ENCODE results near the gene ZC2HC1B. TPM values are rescaled to one million over a fixed set of nuclear protein-coding genes. Genes with fewer than 3 reads are reported as not detected.

ZC2HC1B gene
- total and polyA plus RNA-seq, 9 of the 15 experiments (the other 6 are each of a cell fraction or from before 2014, with no cell fraction given): not detected

DNA sequence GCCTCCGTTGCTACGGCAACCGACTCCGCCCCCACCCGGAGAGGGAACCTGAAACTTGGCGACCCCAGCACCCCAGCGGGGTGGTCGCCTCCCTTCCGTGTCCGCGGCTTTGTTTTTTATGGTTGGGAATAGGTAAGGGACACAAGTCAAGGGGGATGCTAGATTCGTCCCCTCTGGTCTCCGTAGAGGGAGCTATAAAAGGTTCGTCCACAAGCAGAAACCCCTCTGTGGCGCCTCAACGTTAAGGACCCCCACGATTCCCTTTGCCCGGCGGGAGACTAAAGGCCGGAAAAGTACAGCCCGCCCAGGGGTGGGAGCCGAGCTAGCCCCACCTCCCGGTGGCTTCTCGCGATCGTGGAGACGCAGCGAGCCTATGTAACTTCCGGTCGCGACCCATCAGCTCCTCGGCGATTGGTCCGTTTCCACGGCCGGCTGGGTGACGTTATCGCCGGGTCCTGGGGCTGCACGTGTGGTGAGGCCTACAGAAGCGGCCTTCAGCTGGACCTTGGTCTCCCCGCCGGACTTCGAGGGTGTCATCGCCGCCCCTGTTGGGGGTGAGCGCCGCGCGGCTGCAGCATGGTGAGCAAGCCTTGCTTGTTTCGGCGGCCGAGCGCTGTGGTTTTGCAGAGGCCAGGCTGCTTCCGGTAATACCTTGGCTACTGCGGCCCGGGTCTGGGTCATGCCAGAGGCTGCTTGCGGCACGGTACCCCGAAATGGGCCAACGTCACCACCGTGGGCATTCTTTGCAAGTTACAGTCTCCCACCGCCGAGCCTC is 21.2 kb upstream of the ZC2HC1B start, which contains the start of gene LTV1 (continued):
- peak; percentile 15 for TF ChIP-seq HDAC3 (IDR thresholded peaks at IDR 0.05; ENCODE audit: borderline replicate concordance, partially characterized antibody)
- peak; percentile 96 for TF ChIP-seq GABPB1 (CRISPR knock-in tag; IDR thresholded peaks at IDR 0.05)
- 0 out of 2 replicates have a peak, but pooled peaks have one; percentile 74 for TF ChIP-seq PHB (CRISPR knock-in tag; IDR thresholded peaks at IDR 0.05)
- TF ChIP-seq DACH1 (IDR thresholded peaks at IDR 0.05; ENCODE audit: partially characterized antibody): peak; percentile 30
- TF ChIP-seq, protein P1, sequence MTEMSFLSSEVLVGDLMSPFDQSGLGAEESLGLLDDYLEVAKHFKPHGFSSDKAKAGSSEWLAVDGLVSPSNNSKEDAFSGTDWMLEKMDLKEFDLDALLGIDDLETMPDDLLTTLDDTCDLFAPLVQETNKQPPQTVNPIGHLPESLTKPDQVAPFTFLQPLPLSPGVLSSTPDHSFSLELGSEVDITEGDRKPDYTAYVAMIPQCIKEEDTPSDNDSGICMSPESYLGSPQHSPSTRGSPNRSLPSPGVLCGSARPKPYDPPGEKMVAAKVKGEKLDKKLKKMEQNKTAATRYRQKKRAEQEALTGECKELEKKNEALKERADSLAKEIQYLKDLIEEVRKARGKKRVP (CRISPR knock-in tag; IDR thresholded peaks at IDR 0.05): 0 out of 2 replicates have a peak, but pooled peaks have one; percentile 8
- peak; percentile 61 for TF ChIP-seq ZNF263 (CRISPR knock-in tag; IDR thresholded peaks at IDR 0.05; ENCODE audit: borderline replicate concordance)
- TF ChIP-seq GTF2E2 (tag; IDR thresholded peaks at IDR 0.05): no peak
- peak; percentile 77; the same call in 1 of the 2 replicates for TF ChIP-seq NR3C1 (CRISPR knock-in tag; IDR thresholded peaks at IDR 0.05)
- TF ChIP-seq, protein P2, sequence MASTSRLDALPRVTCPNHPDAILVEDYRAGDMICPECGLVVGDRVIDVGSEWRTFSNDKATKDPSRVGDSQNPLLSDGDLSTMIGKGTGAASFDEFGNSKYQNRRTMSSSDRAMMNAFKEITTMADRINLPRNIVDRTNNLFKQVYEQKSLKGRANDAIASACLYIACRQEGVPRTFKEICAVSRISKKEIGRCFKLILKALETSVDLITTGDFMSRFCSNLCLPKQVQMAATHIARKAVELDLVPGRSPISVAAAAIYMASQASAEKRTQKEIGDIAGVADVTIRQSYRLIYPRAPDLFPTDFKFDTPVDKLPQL (IDR thresholded peaks at IDR 0.05; ENCODE audit: extremely low read depth, insufficient read length): peak; percentile 43
- TF ChIP-seq, protein P3, sequence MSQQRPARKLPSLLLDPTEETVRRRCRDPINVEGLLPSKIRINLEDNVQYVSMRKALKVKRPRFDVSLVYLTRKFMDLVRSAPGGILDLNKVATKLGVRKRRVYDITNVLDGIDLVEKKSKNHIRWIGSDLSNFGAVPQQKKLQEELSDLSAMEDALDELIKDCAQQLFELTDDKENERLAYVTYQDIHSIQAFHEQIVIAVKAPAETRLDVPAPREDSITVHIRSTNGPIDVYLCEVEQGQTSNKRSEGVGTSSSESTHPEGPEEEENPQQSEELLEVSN (IDR thresholded peaks at IDR 0.05; ENCODE audit: borderline replicate concordance in 1 of 2, extremely low read depth in 1 of 2, insufficient read depth in 1 of 2, insufficient read length in 1 of 2, low read depth in 1 of 2, low read length in 1 of 2, poor library complexity in 1 of 2, severe bottlenecking in 1 of 2): peak; percentile 86 to 94
- peak; percentile 57; the same call in 1 of the 2 replicates for TF ChIP-seq NR1H2 (CRISPR knock-in tag; IDR thresholded peaks at IDR 0.05)
- TF ChIP-seq, protein P4, sequence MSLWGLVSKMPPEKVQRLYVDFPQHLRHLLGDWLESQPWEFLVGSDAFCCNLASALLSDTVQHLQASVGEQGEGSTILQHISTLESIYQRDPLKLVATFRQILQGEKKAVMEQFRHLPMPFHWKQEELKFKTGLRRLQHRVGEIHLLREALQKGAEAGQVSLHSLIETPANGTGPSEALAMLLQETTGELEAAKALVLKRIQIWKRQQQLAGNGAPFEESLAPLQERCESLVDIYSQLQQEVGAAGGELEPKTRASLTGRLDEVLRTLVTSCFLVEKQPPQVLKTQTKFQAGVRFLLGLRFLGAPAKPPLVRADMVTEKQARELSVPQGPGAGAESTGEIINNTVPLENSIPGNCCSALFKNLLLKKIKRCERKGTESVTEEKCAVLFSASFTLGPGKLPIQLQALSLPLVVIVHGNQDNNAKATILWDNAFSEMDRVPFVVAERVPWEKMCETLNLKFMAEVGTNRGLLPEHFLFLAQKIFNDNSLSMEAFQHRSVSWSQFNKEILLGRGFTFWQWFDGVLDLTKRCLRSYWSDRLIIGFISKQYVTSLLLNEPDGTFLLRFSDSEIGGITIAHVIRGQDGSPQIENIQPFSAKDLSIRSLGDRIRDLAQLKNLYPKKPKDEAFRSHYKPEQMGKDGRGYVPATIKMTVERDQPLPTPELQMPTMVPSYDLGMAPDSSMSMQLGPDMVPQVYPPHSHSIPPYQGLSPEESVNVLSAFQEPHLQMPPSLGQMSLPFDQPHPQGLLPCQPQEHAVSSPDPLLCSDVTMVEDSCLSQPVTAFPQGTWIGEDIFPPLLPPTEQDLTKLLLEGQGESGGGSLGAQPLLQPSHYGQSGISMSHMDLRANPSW (CRISPR knock-in tag; IDR thresholded peaks at IDR 0.05): peak; percentile 23; the same call in 1 of the 2 replicates
- TF ChIP-seq ZNF766 (CRISPR knock-in tag; conservative IDR thresholded peaks at IDR 0.05): no peak
- no peak for TF ChIP-seq MED1 (CRISPR knock-in tag; IDR thresholded peaks at IDR 0.05; ENCODE audit: borderline replicate concordance)
- TF ChIP-seq, protein P5, sequence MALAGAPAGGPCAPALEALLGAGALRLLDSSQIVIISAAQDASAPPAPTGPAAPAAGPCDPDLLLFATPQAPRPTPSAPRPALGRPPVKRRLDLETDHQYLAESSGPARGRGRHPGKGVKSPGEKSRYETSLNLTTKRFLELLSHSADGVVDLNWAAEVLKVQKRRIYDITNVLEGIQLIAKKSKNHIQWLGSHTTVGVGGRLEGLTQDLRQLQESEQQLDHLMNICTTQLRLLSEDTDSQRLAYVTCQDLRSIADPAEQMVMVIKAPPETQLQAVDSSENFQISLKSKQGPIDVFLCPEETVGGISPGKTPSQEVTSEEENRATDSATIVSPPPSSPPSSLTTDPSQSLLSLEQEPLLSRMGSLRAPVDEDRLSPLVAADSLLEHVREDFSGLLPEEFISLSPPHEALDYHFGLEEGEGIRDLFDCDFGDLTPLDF (CRISPR knock-in tag; IDR thresholded peaks at IDR 0.05): peak; percentile 92
- peak; percentile 76 for TF ChIP-seq SMAD1 (IDR thresholded peaks at IDR 0.05; ENCODE audit: low read depth, low read length, partially characterized antibody)
- peak; percentile 45 for TF ChIP-seq ELF4 (CRISPR knock-in tag; IDR thresholded peaks at IDR 0.05)
- peak; percentile 88 for TF ChIP-seq ELF1 (tag; IDR thresholded peaks at IDR 0.05)
- TF ChIP-seq, protein P6, sequence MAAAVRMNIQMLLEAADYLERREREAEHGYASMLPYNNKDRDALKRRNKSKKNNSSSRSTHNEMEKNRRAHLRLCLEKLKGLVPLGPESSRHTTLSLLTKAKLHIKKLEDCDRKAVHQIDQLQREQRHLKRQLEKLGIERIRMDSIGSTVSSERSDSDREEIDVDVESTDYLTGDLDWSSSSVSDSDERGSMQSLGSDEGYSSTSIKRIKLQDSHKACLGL (CRISPR knock-in tag; IDR thresholded peaks at IDR 0.05; ENCODE audit: borderline replicate concordance, poor library complexity, severe bottlenecking): peak; percentile 98

All from K562 (cell line).